Measurements from ENCODE around the gene DNAH6.

DNA sequence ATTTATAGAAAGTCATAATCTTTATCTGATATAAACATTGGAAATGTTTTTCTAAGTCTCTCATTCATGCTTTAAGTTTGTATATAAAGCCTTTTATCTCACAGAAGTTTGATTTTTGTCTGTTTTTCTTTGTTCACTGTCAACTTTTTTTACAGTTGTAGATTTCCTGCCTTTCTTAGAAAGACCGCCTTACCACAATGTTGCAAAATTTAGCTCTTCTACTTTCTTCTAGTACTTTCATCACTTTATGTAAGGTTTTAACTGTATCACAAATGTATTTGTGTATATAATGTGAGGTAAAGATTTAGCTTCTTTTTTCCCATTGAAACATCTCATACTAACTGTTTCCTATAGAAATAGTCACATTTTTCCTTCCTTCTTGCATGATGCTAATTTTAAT lies 136.1 kb downstream of the DNAH6 start:
- TF ChIP-seq, protein P1, sequence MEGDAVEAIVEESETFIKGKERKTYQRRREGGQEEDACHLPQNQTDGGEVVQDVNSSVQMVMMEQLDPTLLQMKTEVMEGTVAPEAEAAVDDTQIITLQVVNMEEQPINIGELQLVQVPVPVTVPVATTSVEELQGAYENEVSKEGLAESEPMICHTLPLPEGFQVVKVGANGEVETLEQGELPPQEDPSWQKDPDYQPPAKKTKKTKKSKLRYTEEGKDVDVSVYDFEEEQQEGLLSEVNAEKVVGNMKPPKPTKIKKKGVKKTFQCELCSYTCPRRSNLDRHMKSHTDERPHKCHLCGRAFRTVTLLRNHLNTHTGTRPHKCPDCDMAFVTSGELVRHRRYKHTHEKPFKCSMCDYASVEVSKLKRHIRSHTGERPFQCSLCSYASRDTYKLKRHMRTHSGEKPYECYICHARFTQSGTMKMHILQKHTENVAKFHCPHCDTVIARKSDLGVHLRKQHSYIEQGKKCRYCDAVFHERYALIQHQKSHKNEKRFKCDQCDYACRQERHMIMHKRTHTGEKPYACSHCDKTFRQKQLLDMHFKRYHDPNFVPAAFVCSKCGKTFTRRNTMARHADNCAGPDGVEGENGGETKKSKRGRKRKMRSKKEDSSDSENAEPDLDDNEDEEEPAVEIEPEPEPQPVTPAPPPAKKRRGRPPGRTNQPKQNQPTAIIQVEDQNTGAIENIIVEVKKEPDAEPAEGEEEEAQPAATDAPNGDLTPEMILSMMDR (IDR thresholded peaks at IDR 0.05) = no peak
- TF ChIP-seq POLR2AphosphoS5 (IDR thresholded peaks at IDR 0.05) (no peak), POLR2A (IDR thresholded peaks at IDR 0.05) (no peak), EP300 (IDR thresholded peaks at IDR 0.05) (no peak)
